Vagina (tissue), 2 donors: ENCODE results near the gene SLC39A11.

ENCODE experiments used
- CTCF ChIP-seq, 3 experiments: fragments of 450-650 bp in 2 of 3; fragments of 200-600 bp in 1 of 3; sonication (generic) in 1 of 3; IDR thresholded peaks; one replicate each; pipeline ENCODE4 v1.5.1; 2017 to 2019; ENCODE audit warnings: antibody characterized with exemption in 3 of 3, mild to moderate bottlenecking in 2 of 3, moderate library complexity in 2 of 3
- POLR2AphosphoS5 ChIP-seq, 2 donors: sonication (generic); formaldehyde crosslinking; IDR thresholded peaks; one replicate each; pipeline ENCODE4 v1.9.0; 2017; ENCODE audit warnings: antibody characterized with exemption in 2 of 2, mild to moderate bottlenecking in 2 of 2, low read depth in 1 of 2; ENCODE audit not compliant: insufficient read depth in 1 of 2

DNA sequence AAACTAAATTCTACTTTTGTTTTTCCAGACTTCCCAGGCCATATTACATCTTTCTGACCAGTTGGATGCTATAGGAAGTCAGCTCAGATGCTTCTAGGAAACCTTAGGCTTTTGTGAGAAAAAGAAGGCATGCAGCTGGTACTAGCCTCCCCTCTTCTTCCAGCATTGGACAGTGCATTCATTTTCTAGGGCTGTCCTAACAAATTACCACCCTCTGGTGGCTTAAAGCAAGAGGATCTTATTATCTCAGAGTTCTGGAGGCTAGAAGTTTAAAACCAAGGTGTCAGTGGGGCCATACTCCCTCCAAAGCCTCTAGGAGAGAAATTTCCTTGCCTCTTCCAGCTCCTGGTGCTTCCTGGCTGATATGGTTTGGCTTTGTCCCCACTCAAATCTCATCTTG, 467.8 kb downstream of the SLC39A11 start:
- TF ChIP-seq CTCF (IDR thresholded peaks at IDR 0.05) (no peak), POLR2AphosphoS5 (IDR thresholded peaks at IDR 0.05; ENCODE audit: insufficient read depth in 1 of 2, low read depth in 1 of 2) (no peak)
